Nephron (organoid): Measurements from ENCODE around the gene KIF2A.

Experiments used
- H3K27ac Mint-ChIP-seq, 3 experiments: 2 replicates each; pipeline ENCODE4 v1.8.0; 2020; ENCODE audit warnings: mixed read lengths in 3 of 3, mild to moderate bottlenecking in 2 of 3, moderate library complexity in 1 of 3
- H3K27me3 Mint-ChIP-seq: 2 replicates; pipeline ENCODE4 v1.8.0; 2021; ENCODE audit warnings: low read depth, mild to moderate bottlenecking, moderate library complexity, mixed read lengths
- H3K36me3 Mint-ChIP-seq: 2 replicates; pipeline ENCODE4 v1.8.0; 2020; ENCODE audit warnings: low read depth, mixed read lengths
- H3K4me1 Mint-ChIP-seq: 2 replicates; pipeline ENCODE4 v1.8.0; 2020; ENCODE audit warnings: mixed read lengths
- H3K4me3 Mint-ChIP-seq, 3 experiments: 2 replicates each; pipeline ENCODE4 v1.8.0; 2020; ENCODE audit warnings: mild to moderate bottlenecking in 3 of 3, mixed read lengths in 3 of 3, moderate library complexity in 2 of 3
- H3K9me3 Mint-ChIP-seq: 2 replicates; pipeline ENCODE4 v1.8.0; 2020; ENCODE audit warnings: mixed read lengths
- TF ChIP-seq, protein P1 (sequence below), 3 experiments: fragments of 200-600 bp; sonication (generic); IDR thresholded peaks; one replicate each; pipeline ENCODE4 v1.5.0; 2021; ENCODE audit warnings: antibody characterized with exemption in 3 of 3; ENCODE audit not compliant: unreplicated experiment in 3 of 3

KIF2A gene

GRCh38 chr5:62306896-62307689 is 1.1 kb downstream of the KIF2A start:
- Mint-ChIP-seq H3K4me3 (peak overlapping the region; percentile 92 to 98 (median 98)), H3K9me3 (no peaks in the 10 kb centered on the region), H3K4me1 (peaks cover 51% of the 10 kb centered on the region), H3K27ac (peak overlapping the region; percentile 90 to 97 (median 95)), H3K27me3 (no peaks in the 10 kb centered on the region), H3K36me3 (peaks cover 6% of the 10 kb centered on the region)
- TF ChIP-seq, protein P1, sequence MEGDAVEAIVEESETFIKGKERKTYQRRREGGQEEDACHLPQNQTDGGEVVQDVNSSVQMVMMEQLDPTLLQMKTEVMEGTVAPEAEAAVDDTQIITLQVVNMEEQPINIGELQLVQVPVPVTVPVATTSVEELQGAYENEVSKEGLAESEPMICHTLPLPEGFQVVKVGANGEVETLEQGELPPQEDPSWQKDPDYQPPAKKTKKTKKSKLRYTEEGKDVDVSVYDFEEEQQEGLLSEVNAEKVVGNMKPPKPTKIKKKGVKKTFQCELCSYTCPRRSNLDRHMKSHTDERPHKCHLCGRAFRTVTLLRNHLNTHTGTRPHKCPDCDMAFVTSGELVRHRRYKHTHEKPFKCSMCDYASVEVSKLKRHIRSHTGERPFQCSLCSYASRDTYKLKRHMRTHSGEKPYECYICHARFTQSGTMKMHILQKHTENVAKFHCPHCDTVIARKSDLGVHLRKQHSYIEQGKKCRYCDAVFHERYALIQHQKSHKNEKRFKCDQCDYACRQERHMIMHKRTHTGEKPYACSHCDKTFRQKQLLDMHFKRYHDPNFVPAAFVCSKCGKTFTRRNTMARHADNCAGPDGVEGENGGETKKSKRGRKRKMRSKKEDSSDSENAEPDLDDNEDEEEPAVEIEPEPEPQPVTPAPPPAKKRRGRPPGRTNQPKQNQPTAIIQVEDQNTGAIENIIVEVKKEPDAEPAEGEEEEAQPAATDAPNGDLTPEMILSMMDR (IDR thresholded peaks at IDR 0.05; ENCODE audit: unreplicated experiment in 3 of 3): no peak

DNA sequence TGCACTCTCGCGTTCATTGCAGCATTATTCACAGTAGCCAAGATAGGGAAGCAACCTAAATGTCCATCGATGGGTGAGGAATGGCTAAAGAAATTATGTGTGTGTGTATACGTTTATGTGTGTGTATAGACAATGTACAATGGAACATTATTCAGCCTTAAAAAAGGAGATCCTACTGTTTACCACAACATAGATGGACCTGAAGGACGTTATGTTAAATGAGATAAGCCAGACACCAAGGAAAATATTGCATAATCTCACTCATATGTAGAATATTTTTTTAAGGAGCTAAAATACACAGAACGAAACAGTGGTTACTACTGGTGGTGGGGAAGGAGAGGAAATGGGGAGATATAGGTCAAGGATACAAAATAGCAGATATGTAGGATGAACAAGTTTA is 2.4 kb downstream of the KIF2A start:
- Mint-ChIP-seq H3K36me3 (peaks cover 6% of the 10 kb centered on the region), H3K4me1 (peaks cover 59% of the 10 kb centered on the region), H3K27ac (peak overlapping the region in 1 of 3 experiments; percentile 63), H3K9me3 (no peaks in the 10 kb centered on the region), H3K4me3 (peak overlapping the region; percentile 92 to 98 (median 98)), H3K27me3 (no peaks in the 10 kb centered on the region)
- TF ChIP-seq, protein P1 (IDR thresholded peaks at IDR 0.05; ENCODE audit: unreplicated experiment in 3 of 3): no peak

DNA sequence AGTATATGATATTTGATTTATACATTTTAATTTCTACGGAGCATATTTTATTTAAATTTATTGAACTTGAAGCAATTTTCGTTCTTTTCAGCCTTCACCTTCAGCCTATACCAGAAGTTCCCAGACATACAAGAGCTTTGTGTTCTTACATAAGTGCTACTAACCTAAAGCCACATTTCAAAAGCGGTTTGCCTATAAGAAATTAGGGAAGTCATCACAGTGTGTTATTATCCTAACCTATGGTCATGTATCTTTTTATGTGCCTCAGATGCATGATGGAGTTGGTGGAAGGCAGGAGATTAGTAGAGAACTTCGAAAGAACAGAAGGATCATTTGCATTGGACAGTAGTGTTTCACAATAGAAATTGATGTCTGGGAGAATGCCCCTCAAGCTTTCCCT is 3.1 kb downstream of the KIF2A start:
- H3K27me3 Mint-ChIP-seq: no peaks in the 10 kb centered on the region
- peak overlapping the region in 2 of 3 experiments; percentile 45 to 77 for H3K4me3 Mint-ChIP-seq
- H3K9me3 Mint-ChIP-seq: no peaks in the 10 kb centered on the region
- H3K36me3 Mint-ChIP-seq: peaks cover 6% of the 10 kb centered on the region
- peak overlapping the region in 2 of 3 experiments; percentile 30 to 36 for H3K27ac Mint-ChIP-seq
- TF ChIP-seq, protein P1 (IDR thresholded peaks at IDR 0.05; ENCODE audit: unreplicated experiment in 3 of 3): no peak
- H3K4me1 Mint-ChIP-seq: peaks cover 59% of the 10 kb centered on the region

GRCh38 chr5:62310426-62311143 is 4.6 kb downstream of the KIF2A start:
- H3K27me3 Mint-ChIP-seq: no peaks in the 10 kb centered on the region
- H3K4me1 Mint-ChIP-seq: peaks cover 59% of the 10 kb centered on the region
- TF ChIP-seq, protein P1 (IDR thresholded peaks at IDR 0.05; ENCODE audit: unreplicated experiment in 3 of 3): no peak
- H3K27ac Mint-ChIP-seq: peak overlapping the region; percentile 3 to 53 (median 44)
- no peaks in the 10 kb centered on the region for H3K9me3 Mint-ChIP-seq
- H3K4me3 Mint-ChIP-seq: peak overlapping the region; percentile 31 to 50 (median 42)
- H3K36me3 Mint-ChIP-seq: peaks cover 6% of the 10 kb centered on the region

DNA sequence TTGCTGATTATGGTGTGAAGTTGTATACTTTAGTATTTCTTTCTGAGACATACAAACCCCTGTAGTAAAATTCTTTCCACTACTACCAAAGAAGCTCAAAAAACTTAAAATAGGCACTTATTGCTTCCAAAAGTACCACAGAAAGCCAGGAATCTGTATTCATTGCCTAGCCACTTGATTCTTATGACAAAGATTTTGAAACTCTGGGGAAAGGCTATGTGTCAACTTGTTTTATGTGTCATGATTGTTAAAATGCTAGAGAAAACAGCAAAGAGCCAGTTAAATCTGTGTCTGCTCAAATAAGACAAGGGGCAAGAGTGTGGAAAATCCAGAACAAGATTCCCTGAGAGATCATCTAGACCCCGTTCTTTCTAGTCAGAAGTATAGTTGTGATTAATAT is 6.0 kb downstream of the KIF2A start:
- H3K9me3 Mint-ChIP-seq: no peaks in the 10 kb centered on the region
- H3K4me1 Mint-ChIP-seq: peaks cover 56% of the 10 kb centered on the region
- no peak overlapping the region for H3K4me3 Mint-ChIP-seq
- TF ChIP-seq, protein P1 (IDR thresholded peaks at IDR 0.05; ENCODE audit: unreplicated experiment in 3 of 3): no peak
- H3K27me3 Mint-ChIP-seq: no peaks in the 10 kb centered on the region
- H3K27ac Mint-ChIP-seq: peak overlapping the region in 1 of 3 experiments; percentile 34
- H3K36me3 Mint-ChIP-seq: peaks cover 6% of the 10 kb centered on the region
